ENCODE measurements around the gene DOK7.
"Not testable (repeated sequence)": the region's sequence is repeated elsewhere in the genome, so short reads cannot be mapped to it uniquely, and the experiment has no call there.

The DOK7 gene

GRCh38 chr4:3543415-3543814 lies 80.3 kb downstream of the DOK7 start:
- DNase-seq; H3K27me3 ChIP-seq (replicated peaks; ENCODE audit: control insufficient read depth, insufficient read depth, low read length, poor library complexity, severe bottlenecking); H3K36me3 ChIP-seq (ENCODE audit: control insufficient read depth, insufficient read depth, low read length); H3K4me3 ChIP-seq (ENCODE audit: insufficient read depth, low read depth, low read length, poor library complexity, severe bottlenecking); H3K9me3 ChIP-seq (ENCODE audit: control insufficient read depth, low read length); H3K4me1 ChIP-seq (ENCODE audit: control insufficient read depth, insufficient read depth, low read length, poor library complexity, severe bottlenecking); H3K27ac ChIP-seq (ENCODE audit: insufficient read depth, low read length, poor library complexity, severe bottlenecking): not testable (repeated sequence)
